GM11168 (cell line): Measurements from ENCODE around the gene ERBB3.
"Not testable (repeated sequence)": the region's sequence is repeated elsewhere in the genome, so short reads cannot be mapped to it uniquely, and the experiment has no call there.

Experiments used
- in situ Hi-C: fragments of 300-500 bp; cut with MboI; formaldehyde crosslinking; loops from one replicate; pipeline ENCODE4 v1.12.0; 2022; ENCODE audit warnings: low sequenced_read_pairs; ENCODE audit not compliant: unreplicated experiment

Gene ERBB3

GRCh38 chr12:56105609-56105902, 25.6 kb downstream of the ERBB3 start:
- in situ Hi-C loops, result no loop called here

DNA sequence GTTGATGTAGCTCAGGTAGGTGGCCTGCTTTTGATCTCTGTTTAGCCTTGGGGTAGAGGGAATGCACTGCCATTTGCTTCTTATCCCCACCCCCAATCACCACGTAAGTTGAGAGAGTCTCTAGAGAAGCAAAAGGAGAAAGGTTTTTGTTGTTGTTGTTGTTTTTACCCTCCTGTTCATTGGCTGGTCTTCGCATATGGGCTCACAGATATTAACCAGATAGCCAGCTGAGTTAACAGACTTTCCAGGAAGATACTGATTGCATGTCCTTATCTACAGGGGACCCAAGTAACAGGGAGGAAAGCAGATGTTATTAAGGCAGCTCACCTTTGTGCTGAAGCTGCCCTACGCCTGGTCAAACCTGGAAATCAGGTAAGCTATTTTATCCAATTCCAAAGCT, 27.3 kb downstream of the ERBB3 start:
- in situ Hi-C loops, result no loop called here

GRCh38 chr12:56110571-56110970, 30.6 kb downstream of the ERBB3 start:
- in situ Hi-C loops, result no loop called here

DNA sequence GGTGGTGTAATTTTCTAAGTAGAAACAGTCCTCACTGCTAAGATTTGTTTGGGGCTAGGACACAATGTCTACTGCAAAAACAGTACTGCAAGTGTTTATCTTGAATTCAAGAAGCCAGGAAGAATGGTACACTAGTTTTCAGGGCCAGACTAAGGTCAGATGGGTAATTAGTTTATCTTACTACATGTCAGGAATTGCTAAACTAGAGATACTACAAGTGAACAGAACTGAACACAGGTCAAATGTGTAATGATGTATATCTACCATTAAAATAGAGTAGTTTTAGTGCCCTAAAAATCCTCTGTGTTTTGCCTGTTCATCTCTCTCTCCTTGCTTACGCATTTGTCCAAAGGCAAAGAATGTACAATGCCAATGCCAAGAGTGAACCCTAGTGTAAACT, 34.1 kb downstream of the ERBB3 start:
- in situ Hi-C loops, result no loop called here

DNA sequence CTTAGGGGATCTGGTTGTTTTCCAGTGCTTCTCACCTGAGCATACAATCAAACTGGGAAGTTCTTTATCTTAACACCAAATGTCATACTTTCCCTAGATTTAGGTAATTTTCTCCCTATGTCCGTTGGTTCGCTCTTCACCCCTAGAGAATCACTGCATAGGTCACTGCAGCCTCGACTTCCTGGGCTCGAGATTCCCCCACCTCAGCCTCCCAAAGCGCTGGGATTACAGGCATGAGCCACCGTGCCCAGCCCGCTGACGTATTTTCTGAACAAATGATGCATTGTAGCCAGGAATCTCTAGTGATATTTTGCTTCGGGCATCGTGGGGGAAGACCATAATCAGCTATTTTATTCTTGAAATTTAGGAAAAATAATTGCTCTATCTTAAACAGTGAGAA, 35.4 kb downstream of the ERBB3 start:
- in situ Hi-C loops, result no loop called here

- in situ Hi-C loops, result no loop called here
These were observed 36.5 kb downstream of the ERBB3 start, which contains the start of gene RPL41 for GRCh38 chr12:56116267-56117081. RPL41 (plus strand) TSS chr12:56116633.

GRCh38 chr12:56117082-56117706, 37.2 kb downstream of the ERBB3 start:
- in situ Hi-C loops, result not testable (repeated sequence)

GRCh38 chr12:56117778-56118687, 38.1 kb downstream of the ERBB3 start, which contains the start of gene ZC3H10:
ZC3H10 (plus strand) TSS chr12:56118266; CDS start chr12:56120563, 2,297 bp downstream.
- in situ Hi-C loops, result no loop called here

GRCh38 chr12:56118688-56119357, 38.9 kb downstream of the ERBB3 start:
- in situ Hi-C loops, result no loop called here

DNA sequence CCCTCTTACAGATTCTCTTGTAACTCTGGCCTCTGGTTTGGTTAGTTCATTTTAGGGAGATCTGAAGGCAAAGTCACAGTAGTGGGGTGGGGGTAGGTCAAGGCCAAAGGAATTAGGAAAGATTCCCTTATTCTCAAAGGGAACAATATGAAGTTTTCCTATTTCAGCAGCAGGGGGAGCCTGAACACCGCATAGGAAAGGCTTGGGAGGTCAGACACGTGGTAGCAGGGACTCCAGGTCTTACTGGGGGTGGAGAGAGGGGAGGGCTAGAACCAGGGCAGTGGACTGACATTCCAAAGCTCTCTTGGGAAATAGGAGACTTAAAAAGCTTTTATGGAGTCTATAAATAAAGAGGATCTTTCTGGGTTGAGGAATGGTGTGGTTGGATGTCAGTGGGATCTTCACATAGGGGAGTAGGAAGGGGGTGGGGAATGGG, 39.4 kb downstream of the ERBB3 start:
- in situ Hi-C loops, result no loop called here

DNA sequence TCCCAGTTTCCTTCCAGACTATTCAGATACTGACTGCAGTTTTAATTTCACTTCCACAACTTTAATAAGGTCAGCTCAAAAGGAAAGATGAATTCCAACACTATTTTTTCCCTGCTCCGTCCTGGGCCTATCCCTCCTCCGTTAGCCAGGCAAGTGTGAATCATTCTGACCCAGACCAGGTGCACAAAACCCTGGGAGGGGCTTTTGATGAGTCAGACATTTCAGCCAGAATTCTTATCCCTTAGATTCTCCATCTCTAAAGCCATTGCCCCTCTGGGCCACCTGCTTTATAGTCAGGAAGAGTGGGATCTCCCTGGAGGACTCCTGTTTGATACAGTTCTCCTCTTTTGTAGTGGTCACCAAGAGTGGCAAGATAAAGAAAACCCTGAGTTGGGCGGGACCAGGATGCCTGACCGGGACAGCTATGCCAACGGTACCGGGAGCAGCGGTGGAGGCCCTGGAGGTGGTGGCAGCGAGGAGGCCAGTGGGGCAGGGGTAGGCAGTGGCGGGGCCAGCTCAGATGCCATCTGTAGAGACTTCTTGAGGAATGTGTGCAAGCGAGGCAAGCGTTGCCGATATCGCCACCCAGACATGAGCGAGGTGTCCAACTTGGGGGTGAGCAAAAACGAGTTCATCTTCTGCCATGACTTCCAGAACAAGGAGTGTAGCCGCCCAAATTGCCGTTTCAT, 40.3 kb downstream of the ERBB3 start:
- in situ Hi-C loops, result loop anchor here (5.0 kb wide), 1 partner anchor 67 kb away; the partner anchor contains the start of gene SMARCC2

DNA sequence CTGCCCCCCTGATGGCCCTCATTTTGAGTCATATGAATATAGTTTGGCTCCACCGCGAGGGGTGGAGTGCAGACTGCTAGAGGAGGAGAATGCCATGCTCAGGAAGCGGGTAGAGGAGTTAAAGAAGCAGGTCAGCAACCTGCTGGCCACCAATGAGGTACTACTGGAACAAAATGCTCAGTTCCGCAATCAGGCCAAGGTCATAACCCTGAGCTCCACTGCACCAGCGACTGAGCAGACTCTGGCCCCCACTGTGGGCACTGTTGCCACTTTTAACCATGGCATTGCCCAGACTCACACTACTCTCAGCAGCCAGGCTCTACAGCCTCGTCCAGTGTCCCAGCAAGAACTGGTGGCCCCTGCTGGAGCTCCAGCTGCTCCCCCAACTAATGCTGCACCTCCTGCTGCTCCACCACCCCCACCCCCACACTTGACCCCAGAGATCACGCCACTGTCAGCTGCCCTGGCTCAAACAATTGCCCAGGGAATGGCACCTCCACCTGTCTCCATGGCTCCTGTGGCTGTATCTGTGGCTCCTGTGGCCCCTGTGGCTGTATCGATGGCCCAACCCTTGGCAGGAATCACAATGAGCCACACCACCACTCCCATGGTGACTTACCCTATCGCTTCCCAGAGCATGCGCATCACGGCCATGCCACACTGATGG, 41.4 kb downstream of the ERBB3 start:
- in situ Hi-C loops, result loop anchor here (5.0 kb wide), 1 partner anchor 66 kb away; the partner anchor contains the start of gene SMARCC2

- in situ Hi-C loops, result loop anchor here (5.0 kb wide), 1 partner anchor 65 kb away; the partner anchor contains the start of gene SMARCC2
These were observed 42.7 kb downstream of the ERBB3 start for GRCh38 chr12:56122637-56123036.

DNA sequence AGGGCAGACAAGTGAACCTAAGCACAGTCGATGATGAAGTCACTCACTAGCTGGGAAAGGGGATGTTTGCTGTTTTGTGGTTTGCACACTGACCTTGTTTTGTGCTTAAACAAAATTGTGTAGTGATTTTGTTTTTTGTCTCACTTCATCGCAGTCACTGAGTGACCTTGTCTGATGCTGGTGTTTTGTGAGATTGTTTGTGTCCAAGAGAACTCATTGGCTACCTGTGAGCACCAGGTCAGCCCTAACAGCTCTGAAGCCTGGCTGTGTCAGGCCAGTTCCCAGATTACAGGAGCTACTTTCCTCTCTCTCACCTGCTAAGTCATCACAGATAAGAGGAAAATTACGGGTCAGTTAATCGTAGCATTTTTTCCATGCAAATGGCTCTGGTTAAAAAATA, 44.2 kb downstream of the ERBB3 start:
- in situ Hi-C loops, result loop anchor here (5.0 kb wide), 1 partner anchor 63 kb away; the partner anchor contains the start of gene SMARCC2

DNA sequence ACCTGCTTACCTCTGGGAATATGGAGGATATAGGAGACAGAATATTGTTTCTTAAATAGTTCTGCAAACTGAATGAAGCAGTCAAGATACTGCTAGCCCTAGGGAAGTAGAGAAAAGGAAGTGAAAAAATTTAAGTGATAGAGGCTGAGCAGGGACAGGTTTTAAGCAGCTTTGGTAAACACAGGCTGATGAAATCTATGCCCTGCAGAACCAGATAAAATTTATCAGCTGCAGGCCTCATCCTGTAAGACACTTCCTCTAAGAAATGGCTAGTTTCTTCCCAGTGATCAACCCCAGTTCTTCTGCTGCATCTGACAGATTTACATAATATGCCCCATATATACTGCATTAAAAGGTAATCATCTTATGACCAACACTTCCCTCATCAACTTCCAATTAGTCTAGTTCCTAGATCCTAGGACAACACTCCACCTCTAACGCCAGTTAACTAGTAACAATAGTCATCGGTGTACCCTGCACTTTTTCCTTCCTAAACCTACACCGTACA, 46.8 kb downstream of the ERBB3 start:
- in situ Hi-C loops, result no loop called here

- in situ Hi-C loops, result no loop called here
These were observed 47.5 kb downstream of the ERBB3 start for GRCh38 chr12:56127485-56127887.

DNA sequence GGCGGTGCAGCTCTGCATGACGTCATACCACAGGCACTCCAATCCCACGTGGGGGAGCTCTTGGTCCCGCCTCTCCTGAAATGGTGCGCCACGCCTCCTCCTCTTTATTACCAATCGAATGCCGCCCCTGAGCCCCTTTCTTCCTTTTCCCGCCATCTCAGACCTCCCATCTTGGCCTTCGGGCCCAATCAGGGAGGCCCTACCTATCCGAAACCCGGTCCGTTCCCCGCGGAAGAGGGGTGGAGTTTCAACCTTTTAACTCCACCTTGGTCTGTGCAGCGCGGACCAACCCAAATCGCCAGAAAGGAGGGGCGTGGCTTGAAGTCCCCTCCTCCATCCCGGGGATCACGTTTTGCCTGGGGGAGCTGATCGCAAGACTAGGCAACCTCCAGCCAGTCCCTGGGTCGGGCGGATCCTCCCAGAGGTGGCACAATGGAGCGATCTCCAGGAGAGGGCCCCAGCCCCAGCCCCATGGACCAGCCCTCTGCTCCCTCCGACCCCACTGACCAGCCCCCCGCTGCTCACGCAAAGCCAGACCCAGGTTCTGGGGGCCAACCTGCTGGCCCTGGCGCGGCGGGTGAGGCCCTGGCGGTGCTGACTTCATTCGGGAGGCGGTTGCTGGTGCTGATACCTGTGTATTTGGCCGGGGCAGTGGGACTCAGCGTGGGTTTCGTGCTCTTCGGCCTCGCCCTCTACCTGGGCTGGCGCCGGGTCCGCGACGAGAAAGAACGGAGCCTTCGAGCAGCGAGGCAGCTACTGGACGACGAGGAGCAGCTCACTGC, 48.1 kb downstream of the ERBB3 start, which contains the start of gene ESYT1:
ESYT1 (plus strand) TSS at position 380 of the 782 bp plus-strand sequence; CDS start at position 433, 53 bp downstream.
- in situ Hi-C loops, result no loop called here
